Gastrocnemius medialis (tissue), 4 donors: ENCODE results near the gene PDSS2. TPM values are rescaled to one million over a fixed set of nuclear protein-coding genes. Genes with fewer than 3 reads are reported as not detected.

Experiments
- ATAC-seq, 2 donors: fragments of 150-250 bp; one replicate each; pipeline ENCODE4 v1.9.1; 2016
- DNase-seq, 2 donors: peaks; one replicate each; pipeline ENCODE4 v3.0.0-alpha.2; 2019
- H3K27ac ChIP-seq, 4 donors: fragments of 200-600 bp; sonication (generic); 1 replicate in 1 of 4; 2 replicates in 3 of 4; pipeline ENCODE4 v1.5.1; 2016 to 2018; ENCODE audit warnings: mild to moderate bottlenecking in 2 of 4, moderate library complexity in 1 of 4
- H3K27me3 ChIP-seq, 3 donors: fragments of 200-600 bp; sonication (generic) in 2 of 3; 1 replicate in 1 of 3; 2 replicates in 2 of 3; pipeline versions ENCODE4 v1.5.1 to v1.6.0; 2016 to 2019; ENCODE audit warnings: mild to moderate bottlenecking in 1 of 3, moderate library complexity in 1 of 3
- H3K36me3 ChIP-seq, 2 donors: fragments of 200-600 bp; sonication (generic) in 1 of 2; one replicate each; pipeline ENCODE4 v1.5.1; 2017 to 2018
- H3K4me1 ChIP-seq, 2 donors: fragments of 200-600 bp; sonication (generic) in 1 of 2; one replicate each; pipeline ENCODE4 v1.5.1; 2016 to 2017; ENCODE audit warnings: mild to moderate bottlenecking in 2 of 2
- H3K4me3 ChIP-seq, 4 donors: fragments of 200-600 bp; sonication (generic) in 3 of 4; 1 replicate in 1 of 4; 2 replicates in 3 of 4; pipeline ENCODE4 v1.5.1; 2016 to 2019; ENCODE audit warnings: mild to moderate bottlenecking in 2 of 4
- H3K9me3 ChIP-seq, 3 donors: fragments of 200-600 bp; sonication (generic) in 2 of 3; 1 replicate in 1 of 3; 2 replicates in 2 of 3; pipeline ENCODE4 v1.5.1; 2016 to 2019
- POLR2A ChIP-seq, 2 donors: fragments of 450-650 bp; IDR thresholded peaks; one replicate each; pipeline ENCODE4 v1.6.1; 2017; ENCODE audit warnings: antibody characterized with exemption in 2 of 2, mild to moderate bottlenecking in 2 of 2, moderate library complexity in 2 of 2
- in situ Hi-C, 4 donors: fragments of 200-750 bp; cut with MboI; loops; one replicate each; pipeline versions ENCODE4 v1.15.0 to v1.8.0; 2017; ENCODE audit warnings: low sequenced_read_pairs in 4 of 4
- intact Hi-C: fragments of 100-400 bp; cut with DNase I; formaldehyde crosslinking; loops from one replicate; pipeline ENCODE4 v1.15.1; 2023; ENCODE audit warnings: low total_unique reads
- total RNA-seq, 4 donors: library from RNA; depleted of rRNA; stranded (reverse); fragments of >200 nt; gene quantifications; one replicate each; pipeline versions ENCODE4 v1.1.0 to v1.2.3, GENCODE V29; 2016
- TF ChIP-seq, protein P1 (sequence below), 5 experiments: fragments of 450-650 bp in 3 of 5; fragments of 200-600 bp in 2 of 5; sonication (generic) in 2 of 5; IDR thresholded peaks in 4 of 5; conservative IDR thresholded peaks in 1 of 5; 1 replicate in 4 of 5; 2 replicates in 1 of 5; pipeline ENCODE4 v1.5.1; 2016 to 2019; ENCODE audit warnings: antibody characterized with exemption in 5 of 5, mild to moderate bottlenecking in 3 of 5, moderate library complexity in 3 of 5

PDSS2 gene, protein sequence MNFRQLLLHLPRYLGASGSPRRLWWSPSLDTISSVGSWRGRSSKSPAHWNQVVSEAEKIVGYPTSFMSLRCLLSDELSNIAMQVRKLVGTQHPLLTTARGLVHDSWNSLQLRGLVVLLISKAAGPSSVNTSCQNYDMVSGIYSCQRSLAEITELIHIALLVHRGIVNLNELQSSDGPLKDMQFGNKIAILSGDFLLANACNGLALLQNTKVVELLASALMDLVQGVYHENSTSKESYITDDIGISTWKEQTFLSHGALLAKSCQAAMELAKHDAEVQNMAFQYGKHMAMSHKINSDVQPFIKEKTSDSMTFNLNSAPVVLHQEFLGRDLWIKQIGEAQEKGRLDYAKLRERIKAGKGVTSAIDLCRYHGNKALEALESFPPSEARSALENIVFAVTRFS
- 10 to 100 TPM in 2 of 4 donors, 1 to 10 TPM in 2; 6.6 to 14.3 (median 10.0) TPM for total RNA-seq

DNA sequence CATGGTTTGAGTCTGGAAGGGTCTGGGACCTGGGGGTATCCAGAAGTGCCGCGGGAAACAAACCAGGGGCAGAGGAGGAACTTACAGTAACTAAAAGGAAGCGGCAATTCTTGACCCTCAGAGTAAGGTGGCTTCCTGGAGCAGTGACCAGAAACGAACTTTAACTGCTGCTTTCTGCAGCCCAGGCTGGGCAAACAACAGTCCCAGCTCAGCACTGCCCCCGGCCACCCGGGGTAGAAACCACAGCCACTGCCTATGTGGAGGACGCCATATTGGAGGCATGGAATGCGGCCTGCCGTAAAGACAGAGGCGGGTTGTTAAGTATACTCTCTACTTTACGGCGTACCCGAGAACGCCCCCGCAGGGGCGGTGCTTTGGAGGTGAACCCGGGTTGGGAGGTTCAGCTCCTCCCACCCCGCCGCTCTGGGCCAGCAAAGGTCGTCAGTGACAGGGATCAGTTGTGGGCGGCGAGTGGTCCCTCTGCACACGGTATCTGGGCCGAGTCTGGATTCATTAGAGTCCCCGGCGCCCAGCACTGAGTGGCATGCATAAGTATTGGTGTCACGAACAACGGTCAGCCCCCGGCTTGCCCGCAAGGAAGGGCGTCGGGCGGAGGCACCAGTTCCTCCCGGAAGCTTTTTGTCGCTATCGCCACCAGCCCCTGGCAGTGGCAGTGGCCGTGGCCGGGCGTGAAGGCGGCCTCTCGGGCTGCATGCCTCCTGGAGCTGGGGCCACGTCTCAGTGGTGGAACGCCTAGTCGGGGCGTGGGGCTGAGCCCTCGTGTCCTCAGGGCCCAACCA, at the start of gene PDSS2:
TSS of gene PDSS2 (minus strand) at position 282 of the 800 bp plus-strand sequence. CDS start at position 3, 279 bp downstream.
- in situ Hi-C loops = no loop called here
- ATAC-seq = peak; percentile 94 to 98
- intact Hi-C loops = loop anchor here (1.0 to 10.0 kb wide), 4 partner anchors 30 to 345 kb away; partner anchors contain the start of gene BEND3

DNA sequence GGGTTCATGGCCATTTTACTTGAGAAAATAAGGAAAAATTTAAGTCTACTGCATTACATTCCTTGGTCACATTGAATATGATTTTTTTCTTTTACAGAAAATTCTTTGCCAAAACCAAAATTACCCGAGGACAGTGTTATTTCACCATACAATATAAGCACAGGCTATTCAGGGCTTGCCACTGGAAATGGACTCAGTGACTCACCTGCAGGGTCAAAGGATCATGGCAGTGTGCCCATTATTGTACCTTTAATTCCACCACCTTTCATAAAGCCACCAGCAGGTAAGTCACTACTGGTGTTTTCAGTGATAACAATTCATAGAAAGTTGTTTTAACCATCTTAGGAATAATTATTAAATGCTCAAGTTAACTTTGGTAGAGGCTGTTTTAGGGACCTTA, 46.8 kb upstream of the PDSS2 start:
- no peak for ATAC-seq
- in situ Hi-C loops = no loop called here
- no peak overlapping the region for H3K4me3 ChIP-seq
- no peak overlapping the region for H3K27ac ChIP-seq
- no peaks in the 10 kb centered on the region for H3K9me3 ChIP-seq
- no peaks in the 10 kb centered on the region for H3K27me3 ChIP-seq
- H3K36me3 ChIP-seq = peaks cover 0 to 5% of the 10 kb centered on the region in 2 donors
- DNase-seq = no peak
- H3K4me1 ChIP-seq = peaks cover 10 to 24% of the 10 kb centered on the region in 2 donors
- intact Hi-C loops = no loop called here
- no peak for TF ChIP-seq POLR2A (IDR thresholded peaks at IDR 0.05)
- TF ChIP-seq, protein P1, sequence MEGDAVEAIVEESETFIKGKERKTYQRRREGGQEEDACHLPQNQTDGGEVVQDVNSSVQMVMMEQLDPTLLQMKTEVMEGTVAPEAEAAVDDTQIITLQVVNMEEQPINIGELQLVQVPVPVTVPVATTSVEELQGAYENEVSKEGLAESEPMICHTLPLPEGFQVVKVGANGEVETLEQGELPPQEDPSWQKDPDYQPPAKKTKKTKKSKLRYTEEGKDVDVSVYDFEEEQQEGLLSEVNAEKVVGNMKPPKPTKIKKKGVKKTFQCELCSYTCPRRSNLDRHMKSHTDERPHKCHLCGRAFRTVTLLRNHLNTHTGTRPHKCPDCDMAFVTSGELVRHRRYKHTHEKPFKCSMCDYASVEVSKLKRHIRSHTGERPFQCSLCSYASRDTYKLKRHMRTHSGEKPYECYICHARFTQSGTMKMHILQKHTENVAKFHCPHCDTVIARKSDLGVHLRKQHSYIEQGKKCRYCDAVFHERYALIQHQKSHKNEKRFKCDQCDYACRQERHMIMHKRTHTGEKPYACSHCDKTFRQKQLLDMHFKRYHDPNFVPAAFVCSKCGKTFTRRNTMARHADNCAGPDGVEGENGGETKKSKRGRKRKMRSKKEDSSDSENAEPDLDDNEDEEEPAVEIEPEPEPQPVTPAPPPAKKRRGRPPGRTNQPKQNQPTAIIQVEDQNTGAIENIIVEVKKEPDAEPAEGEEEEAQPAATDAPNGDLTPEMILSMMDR (IDR thresholded peaks at IDR 0.05 in 4 of 5, conservative IDR thresholded peaks at IDR 0.05 in 1 of 5) = no peak

More for the DNA sequence above, at the start of gene PDSS2:
- Histone ChIP-seq H3K4me1 (peaks cover 12 to 17% of the 10 kb centered on the region in 2 donors), H3K27ac (peak within 1 kb of the TSS; percentile 92 to 98 (median 94)), H3K9me3 (no peaks in the 10 kb centered on the region), H3K27me3 (no peaks in the 10 kb centered on the region), H3K36me3 (no peaks in the 10 kb centered on the region), H3K4me3 (peak within 1 kb of the TSS; percentile 79 to 89 (median 82))
- TF ChIP-seq, protein P1 (IDR thresholded peaks at IDR 0.05 in 4 of 5, conservative IDR thresholded peaks at IDR 0.05 in 1 of 5) = peak in 3 of 5 experiments; percentile 7 to 35 (median 8)
- peak; percentile 81 to 90 for TF ChIP-seq POLR2A (IDR thresholded peaks at IDR 0.05)
- DNase-seq = peak; percentile 97 to 99

DNA sequence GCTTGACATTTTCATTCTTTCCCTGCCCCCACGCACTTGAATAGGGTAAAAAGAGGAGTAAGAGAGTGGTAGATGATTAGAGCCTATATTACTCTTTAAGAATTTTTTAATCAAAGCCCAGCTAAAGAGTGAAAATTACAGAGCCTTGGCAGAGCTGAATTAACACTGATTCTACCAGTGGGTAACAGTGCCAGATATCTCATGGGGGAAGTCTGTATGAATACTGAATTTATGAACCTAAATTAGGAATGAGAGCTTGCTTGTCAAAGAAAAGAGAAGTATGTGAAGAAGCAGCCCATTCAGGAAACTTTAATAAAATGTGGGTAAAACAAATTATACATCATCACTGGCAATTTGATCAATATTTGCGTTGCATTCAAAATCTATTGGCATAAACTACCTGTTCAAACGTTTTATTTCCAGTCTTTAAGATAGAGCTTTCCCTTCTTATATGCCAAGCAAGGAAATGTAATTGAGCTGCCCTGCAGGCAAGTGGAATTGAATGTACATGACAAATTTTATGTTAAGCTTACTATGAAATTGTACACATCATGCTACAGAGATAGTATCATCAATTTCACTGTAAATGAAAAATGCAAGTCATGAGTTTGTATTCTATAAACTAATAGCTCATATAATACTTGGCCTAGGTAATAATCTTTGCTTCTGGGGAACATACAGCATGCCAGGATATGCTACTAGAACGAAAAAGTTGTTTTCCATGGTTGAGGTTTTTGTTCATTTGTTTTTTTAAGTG, 45.1 kb upstream of the PDSS2 start:
- in situ Hi-C loops (no loop called here), intact Hi-C loops (no loop called here)
- no peak overlapping the region for H3K27ac ChIP-seq
- no peaks in the 10 kb centered on the region for H3K9me3 ChIP-seq
- TF ChIP-seq, protein P1 (IDR thresholded peaks at IDR 0.05 in 4 of 5, conservative IDR thresholded peaks at IDR 0.05 in 1 of 5) = no peak
- TF ChIP-seq POLR2A (IDR thresholded peaks at IDR 0.05) = no peak
- no peaks in the 10 kb centered on the region for H3K27me3 ChIP-seq
- DNase-seq (no peak), ATAC-seq (no peak)
- no peak overlapping the region for H3K4me3 ChIP-seq
- H3K4me1 ChIP-seq = peaks cover 12 to 25% of the 10 kb centered on the region in 2 donors
- H3K36me3 ChIP-seq = peaks cover 0 to 5% of the 10 kb centered on the region in 2 donors
